GM12873 (cell line): ENCODE results near the gene SPOCK1.

Source experiments
- TF ChIP-seq, protein P1 (sequence below): IDR thresholded peaks from 2 replicates; pipeline ENCODE4 v1.5.1; 2012; ENCODE audit warnings: low read depth, mild to moderate bottlenecking, moderate library complexity, low read length, control low read depth; ENCODE audit not compliant: insufficient read depth; ENCODE audit errors: missing control alignments

Gene SPOCK1

DNA sequence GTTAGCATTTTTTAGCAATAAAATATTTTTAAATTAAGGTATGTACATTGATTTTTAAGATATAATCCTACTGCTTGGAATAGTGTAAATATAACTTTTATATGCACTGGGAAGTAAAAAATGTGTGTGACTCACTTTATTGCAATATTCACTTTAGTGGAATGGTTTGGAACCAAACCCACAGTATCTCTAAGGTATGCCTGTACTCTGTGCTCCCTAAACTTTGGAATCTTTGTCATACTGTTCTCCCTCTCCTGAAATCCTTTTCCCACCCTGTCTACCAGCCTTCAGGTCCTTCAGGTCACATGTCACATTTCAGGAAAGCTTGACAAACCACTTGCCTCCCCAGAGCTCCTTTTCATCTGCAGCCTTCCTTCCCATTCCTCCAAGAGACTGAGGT lies 308.7 kb downstream of the SPOCK1 start:
- TF ChIP-seq, protein P1, sequence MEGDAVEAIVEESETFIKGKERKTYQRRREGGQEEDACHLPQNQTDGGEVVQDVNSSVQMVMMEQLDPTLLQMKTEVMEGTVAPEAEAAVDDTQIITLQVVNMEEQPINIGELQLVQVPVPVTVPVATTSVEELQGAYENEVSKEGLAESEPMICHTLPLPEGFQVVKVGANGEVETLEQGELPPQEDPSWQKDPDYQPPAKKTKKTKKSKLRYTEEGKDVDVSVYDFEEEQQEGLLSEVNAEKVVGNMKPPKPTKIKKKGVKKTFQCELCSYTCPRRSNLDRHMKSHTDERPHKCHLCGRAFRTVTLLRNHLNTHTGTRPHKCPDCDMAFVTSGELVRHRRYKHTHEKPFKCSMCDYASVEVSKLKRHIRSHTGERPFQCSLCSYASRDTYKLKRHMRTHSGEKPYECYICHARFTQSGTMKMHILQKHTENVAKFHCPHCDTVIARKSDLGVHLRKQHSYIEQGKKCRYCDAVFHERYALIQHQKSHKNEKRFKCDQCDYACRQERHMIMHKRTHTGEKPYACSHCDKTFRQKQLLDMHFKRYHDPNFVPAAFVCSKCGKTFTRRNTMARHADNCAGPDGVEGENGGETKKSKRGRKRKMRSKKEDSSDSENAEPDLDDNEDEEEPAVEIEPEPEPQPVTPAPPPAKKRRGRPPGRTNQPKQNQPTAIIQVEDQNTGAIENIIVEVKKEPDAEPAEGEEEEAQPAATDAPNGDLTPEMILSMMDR, result no peak

DNA sequence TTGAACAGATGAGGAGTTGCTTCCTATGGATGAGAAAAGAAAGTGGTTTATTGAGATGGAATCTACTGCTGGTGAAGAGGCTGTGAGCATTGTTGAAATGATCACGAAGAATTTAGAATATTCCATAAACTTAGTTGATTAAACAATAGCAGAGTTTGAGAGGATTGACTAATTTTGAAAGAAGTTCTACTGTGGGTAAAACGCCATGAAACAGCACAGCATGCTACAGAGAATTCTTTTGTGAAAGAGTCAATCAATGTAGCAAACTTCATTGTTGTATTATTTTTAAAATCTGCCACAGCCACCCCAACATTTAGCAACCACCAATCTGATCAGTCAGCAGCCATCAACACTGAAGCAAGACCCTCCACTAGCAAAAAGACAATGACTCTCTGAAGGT lies 309.1 kb downstream of the SPOCK1 start:
- TF ChIP-seq, protein P1, result no peak

DNA sequence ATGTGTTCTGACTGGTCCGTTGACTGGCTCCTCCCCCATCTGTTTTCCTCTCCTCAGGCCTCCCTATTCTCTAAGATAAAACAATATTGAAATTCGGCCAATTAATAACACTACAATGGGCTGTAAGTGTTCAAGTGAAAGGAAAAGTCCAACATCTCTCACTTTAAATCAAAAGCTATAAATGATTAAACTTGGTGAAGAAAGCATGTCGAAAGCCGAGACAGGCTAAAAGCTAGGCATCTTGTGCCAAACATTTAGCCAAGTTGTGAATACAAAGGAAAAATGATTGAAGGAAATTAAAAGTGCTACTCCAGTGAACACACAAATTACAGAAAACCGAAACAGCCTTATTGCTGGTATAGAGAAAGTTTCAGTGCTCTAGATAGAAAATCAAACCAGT lies 310.6 kb downstream of the SPOCK1 start:
- TF ChIP-seq, protein P1, result no peak

DNA sequence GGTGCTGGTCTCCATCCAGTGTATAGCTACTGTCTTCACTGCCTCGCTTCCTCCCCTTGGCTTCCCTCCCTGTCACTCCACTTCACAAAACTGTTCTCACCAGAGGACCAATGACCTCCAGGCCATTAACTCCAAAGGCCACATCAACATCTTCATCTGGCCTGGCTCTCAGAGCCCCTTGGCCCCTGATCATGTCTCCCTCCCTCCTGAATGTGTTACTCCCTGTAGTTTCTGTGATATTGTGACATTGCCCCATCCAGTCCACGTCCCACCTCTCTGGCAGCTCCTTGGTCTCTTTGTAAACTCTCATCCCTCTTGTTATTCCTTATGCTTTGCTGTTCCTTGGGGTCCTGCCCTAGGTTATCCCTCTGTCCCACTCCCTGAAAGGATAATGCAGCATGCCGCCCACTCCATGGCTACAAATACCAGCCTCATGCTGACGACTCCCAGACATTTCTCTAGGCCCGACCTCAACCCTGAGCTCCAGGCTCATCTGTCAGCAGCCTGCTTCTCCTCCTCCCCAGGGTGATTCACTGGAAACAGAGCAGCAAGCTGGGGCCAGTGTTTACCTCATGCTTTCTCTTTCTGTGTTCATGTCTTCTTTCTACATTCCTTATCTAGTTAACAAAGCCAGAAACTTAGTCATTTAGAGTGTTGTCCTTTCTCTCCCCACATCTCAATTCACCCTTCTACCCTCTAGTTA lies 312.2 kb downstream of the SPOCK1 start:
- TF ChIP-seq, protein P1, result no peak

DNA sequence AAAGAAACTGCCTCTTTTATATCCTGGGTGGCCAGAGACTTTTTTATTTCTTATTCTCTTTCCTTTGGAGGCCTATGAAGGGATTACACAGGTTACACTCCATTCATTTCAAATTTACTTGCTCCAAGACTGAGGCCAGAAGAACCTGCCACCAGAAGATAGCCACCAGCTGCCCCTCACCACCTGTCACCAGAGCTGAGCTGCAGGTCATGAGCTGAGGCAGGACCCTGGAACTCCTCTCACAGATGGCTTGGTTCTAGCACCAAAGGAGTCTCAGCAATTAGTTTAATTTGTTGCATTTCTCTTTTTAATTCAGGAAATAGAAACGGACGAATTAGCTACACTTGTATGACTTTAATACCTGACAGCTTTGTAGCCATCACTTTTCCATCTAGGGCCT lies 313.9 kb downstream of the SPOCK1 start:
- TF ChIP-seq, protein P1, result no peak

DNA sequence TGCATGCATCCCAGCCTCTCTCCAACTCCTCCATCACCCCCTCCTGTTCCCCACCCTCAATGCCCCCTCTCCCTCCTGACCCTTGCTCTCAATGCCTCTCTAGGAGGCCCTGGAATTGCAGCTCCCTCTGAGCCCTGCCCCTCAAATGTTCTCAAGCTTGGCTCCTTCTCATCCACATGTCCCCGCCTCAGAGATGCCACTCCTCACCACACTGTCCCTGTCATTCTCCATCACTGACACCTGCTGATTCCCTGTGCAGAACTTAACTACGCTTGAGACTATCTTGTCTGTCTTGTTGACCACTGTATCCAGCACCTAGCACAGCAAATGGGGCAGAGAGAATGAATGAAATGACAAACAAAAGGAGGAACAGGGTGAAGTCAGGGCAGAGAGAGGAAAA lies 314.4 kb downstream of the SPOCK1 start:
- TF ChIP-seq, protein P1, result no peak

DNA sequence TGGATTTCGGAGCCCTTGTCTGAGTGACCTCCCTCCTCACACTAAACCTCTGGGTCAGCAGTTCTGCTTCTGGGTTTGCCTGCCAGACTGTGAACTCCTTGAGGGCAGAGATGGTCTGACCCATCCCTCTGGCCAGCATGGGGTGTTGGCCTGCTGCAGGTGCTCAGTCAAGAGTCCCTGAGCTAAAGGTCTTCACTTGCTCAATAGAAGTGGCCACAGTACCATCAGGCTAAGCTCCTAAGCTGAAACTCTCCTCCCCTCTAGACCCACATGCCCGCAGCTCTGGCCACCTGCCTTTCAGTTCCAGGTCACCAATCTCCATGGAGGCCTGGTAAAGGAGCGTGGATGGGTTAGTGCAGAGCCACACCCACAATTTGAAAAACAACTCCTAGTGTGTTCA lies 316.6 kb downstream of the SPOCK1 start:
- TF ChIP-seq, protein P1, result no peak
